Ectodermal cell (in vitro differentiated cells): ENCODE data around the gene HYDIN.
"Not testable (repeated sequence)": the region's sequence is repeated elsewhere in the genome, so short reads cannot be mapped to it uniquely, and the experiment has no call there.

Experiments
- H3K27ac ChIP-seq: 2 replicates; pipeline ENCODE4 v1.7.0; 2013; ENCODE audit warnings: mild to moderate bottlenecking, low read depth, low read length; ENCODE audit not compliant: insufficient read depth, poor library complexity, severe bottlenecking
- H3K27me3 ChIP-seq: 2 replicates; pipeline ENCODE4 v1.7.0; 2013; ENCODE audit warnings: mild to moderate bottlenecking, low read length; ENCODE audit not compliant: insufficient read depth, control insufficient read depth, poor library complexity, severe bottlenecking
- H3K36me3 ChIP-seq: one replicate; pipeline ENCODE4 v1.7.0; 2013; ENCODE audit warnings: low read length; ENCODE audit not compliant: control insufficient read depth, insufficient read depth
- H3K4me1 ChIP-seq: one replicate; pipeline ENCODE4 v1.7.0; 2013; ENCODE audit warnings: low read length; ENCODE audit not compliant: control insufficient read depth, insufficient read depth
- H3K4me3 ChIP-seq: 2 replicates; pipeline ENCODE4 v1.7.0; 2013; ENCODE audit warnings: low read depth, low read length, control low read depth; ENCODE audit not compliant: insufficient read depth
- H3K9me3 ChIP-seq: 2 replicates; pipeline ENCODE4 v1.7.0; 2013; ENCODE audit warnings: mild to moderate bottlenecking, low read length, moderate library complexity; ENCODE audit not compliant: control insufficient read depth
- WGBS, 2 experiments: methylation state at CpG; one replicate each; pipeline ENCODE4 v1.1.7; 2013; ENCODE audit warnings: missing lambda C conversion rate in 2 of 2; 5-methylcytosine and 5-hydroxymethylcytosine counted together

HYDIN gene

DNA sequence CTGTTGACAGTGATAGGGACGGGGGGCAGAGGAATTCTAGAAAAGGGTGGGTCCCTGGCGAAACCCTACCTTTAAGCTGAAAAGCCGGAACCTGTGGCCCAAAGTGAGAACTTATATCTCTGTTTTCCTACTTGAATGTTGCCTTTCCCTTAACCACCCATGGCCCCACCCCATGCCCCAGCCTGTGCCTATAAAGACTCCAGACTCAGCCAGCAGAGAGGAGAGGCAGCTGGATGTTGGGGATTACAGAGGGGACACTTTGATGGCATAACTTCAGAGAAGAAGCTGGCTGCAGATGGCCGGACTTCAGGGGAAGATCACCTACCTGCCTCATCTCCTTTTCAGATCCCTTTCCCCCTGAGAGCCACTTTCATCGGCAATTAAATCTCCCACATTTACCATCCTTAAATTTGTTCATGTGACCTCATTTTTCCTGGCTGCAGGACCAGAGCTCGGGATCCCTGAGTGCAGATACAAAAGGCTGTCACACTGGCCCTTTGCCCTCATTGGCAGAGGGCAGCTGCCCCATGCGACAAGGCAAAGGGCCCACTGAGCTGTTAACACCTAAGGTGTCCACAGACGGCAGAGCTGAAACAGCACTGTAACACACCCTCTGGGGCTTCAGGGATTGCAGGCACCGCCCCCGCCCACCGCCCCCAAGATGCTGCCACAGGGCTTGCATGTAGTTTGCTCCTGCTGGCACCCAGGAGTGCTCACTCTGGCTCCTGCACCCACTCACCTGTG lies 191.0 kb downstream of the HYDIN start:
- not testable (repeated sequence) for H3K27ac ChIP-seq, H3K36me3 ChIP-seq, H3K4me3 ChIP-seq, H3K9me3 ChIP-seq, H3K4me1 ChIP-seq, H3K27me3 ChIP-seq
- 96 to 98% methylated on average over 8 of the region's 11 CpGs for WGBS, 2 experiments

DNA sequence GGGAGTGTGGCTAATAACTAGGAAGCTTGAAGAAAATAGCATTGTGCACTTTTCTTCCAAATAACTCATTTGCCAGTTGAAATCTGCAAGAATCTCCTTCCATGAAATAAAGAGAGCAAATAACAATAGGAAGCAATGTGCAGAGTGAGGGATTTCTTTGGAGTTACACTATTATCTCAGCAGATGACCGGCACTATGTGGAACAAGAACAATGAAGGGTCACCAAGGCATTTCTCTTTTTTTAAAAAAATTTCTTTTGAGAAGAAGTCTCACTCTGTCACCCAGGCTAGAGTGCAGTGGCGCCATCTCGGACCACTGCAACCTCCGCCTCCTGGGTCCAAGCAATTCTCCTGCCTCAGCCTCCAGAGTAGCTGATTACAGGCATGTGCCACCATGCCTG lies 192.1 kb downstream of the HYDIN start:
- not testable (repeated sequence) for H3K9me3 ChIP-seq, H3K4me3 ChIP-seq, H3K4me1 ChIP-seq, H3K36me3 ChIP-seq, H3K27me3 ChIP-seq, H3K27ac ChIP-seq
- 88 to 100% methylated on average over 1 of the region's 4 CpGs for WGBS, 2 experiments

DNA sequence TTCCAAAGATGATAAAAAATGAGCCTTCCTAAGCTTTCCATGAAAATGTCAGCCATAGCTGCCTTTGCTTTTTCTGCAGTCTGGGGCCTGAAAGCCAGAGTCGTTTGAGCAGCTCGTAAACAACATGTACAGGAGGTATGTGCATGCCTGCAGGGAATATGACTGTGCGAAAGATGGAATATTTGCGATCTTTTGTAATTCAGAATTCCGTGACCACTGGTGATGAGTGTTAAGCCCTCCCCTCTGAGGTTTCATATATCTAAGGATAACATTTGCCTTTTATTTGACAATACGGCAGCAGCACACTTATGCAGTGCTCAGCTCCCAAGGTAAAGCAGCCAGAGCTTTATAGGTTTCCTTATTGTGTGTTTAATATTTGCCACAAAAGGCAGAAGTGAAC lies 192.5 kb downstream of the HYDIN start:
- WGBS, 2 experiments: 81 to 88% methylated on average over 3 to 4 of the region's 6 CpGs
- H3K27ac ChIP-seq, H3K4me1 ChIP-seq, H3K4me3 ChIP-seq, H3K27me3 ChIP-seq, H3K36me3 ChIP-seq, H3K9me3 ChIP-seq: not testable (repeated sequence)

DNA sequence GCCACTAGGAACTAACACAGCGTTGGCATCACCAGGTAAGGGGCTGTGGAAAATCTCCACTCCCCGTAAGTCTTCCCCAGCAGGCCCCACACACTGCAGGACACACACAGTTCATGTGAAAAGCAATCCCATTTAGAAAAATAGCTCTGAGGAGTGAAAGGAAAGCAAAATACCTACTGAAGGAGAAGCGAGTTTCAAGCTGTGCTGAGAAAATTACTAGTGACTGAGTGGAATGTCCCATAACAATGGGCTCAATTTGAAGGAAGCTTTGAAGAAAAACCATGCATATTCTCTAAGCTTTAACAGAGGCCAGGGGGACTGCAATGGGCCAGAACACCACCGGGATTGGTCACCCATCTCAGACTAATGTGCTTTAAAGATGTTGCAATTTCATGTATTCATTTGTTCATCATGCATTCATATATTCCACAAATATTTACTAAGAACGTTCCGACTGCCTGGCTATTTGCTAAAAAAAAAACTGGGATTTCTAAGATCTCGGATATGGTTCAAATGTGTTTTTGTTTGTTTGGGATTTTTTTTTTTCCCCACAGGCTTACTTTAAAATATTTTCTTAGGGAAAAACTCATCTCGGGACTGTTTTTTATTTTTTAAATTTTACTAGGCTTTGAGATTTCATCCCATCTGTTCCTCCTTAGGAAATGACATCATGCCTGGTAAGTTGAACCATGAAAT lies 202.3 kb downstream of the HYDIN start:
- not testable (repeated sequence) for H3K4me3 ChIP-seq, H3K4me1 ChIP-seq, H3K27me3 ChIP-seq, H3K9me3 ChIP-seq, H3K36me3 ChIP-seq, H3K27ac ChIP-seq
- 0 to 8% methylated on average over 2 of the region's 8 CpGs for WGBS, 2 experiments

DNA sequence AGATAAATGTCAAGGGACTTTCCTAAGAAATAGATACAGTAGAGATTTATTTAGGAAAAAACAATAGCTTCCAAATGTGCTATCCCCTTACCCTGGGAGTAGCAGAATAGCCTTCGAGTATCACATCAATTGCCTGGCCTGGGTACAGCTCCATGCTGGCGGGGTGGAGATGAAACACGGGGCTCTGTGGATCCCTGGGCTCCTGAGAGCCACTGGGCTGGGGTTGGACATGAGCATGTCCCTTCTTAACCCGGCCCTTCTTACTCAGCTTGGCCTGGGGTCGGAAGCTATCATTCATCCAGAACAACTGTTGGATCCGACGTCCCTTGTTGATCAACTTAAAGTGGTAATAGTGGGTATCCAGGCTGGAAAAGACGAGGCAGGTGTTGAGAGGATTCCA lies 203.0 kb downstream of the HYDIN start:
- H3K9me3 ChIP-seq, H3K4me3 ChIP-seq, H3K27ac ChIP-seq, H3K4me1 ChIP-seq, H3K27me3 ChIP-seq, H3K36me3 ChIP-seq: not testable (repeated sequence)
- no CpG with 5 or more reads among the region's 8 CpGs for WGBS, 2 experiments

DNA sequence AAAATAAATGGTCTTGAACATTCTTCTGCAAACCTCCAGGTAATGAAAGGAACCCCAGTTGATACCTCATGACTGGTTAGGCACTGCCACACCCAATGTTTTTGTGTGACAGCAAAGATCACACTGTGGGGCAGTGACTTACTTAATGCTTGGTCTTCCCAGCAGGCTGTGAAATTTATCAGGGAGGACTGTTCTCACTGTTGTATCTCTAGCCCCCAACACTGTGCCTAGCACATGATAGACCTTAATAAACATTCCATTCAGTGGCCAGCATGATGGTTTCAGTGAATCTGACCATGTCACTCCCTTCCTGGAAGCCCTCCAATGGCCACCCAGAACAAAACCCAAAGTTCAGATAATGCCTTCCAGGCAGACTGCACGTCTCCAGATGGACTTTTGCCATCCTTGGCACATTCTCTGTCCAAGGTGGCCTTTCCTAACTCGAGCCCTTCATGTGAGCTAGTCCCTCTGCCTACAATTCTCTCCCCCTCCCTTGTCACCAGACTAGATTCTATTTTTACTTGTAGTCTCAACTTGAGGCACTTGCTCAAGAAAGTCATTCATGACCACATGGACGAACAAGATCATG lies 206.6 kb downstream of the HYDIN start:
- WGBS, 2 experiments: 57 to 100% methylated on average over 1 of the region's 3 CpGs
- H3K4me3 ChIP-seq, H3K27ac ChIP-seq, H3K36me3 ChIP-seq, H3K27me3 ChIP-seq, H3K9me3 ChIP-seq, H3K4me1 ChIP-seq: not testable (repeated sequence)

DNA sequence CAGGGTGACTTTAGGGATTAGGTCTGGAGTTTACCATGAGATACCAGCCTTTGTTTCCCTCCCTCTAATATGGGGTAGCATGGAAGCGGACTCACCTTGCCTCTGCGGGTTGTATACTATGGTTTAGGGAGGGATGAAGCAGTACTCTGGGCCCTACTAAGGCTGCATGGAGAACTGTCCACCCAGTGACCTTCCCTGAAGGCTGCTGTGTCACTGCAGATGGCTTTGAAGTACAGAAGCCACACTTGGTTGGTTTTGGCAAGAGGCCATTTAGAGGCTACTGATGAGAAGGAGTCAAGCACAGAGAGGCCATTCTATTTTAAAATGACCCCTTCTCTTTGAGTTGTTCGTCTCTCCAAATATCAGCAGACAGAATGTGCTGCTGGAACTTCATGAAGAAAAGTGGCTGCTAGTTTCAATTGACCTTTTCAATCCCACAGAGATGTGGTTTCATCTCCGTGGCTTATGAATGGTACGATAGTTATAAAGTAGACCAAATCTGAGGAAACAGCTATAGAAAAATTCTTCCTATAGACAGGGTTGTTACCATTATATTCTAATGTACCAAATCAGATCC lies 208.5 kb downstream of the HYDIN start:
- H3K4me1 ChIP-seq, H3K27me3 ChIP-seq, H3K27ac ChIP-seq, H3K36me3 ChIP-seq, H3K4me3 ChIP-seq, H3K9me3 ChIP-seq: not testable (repeated sequence)
- WGBS, 2 experiments: 86% methylated on average over 3 of the region's 5 CpGs; no CpG with 5 or more reads in 1 of the 2 experiments

DNA sequence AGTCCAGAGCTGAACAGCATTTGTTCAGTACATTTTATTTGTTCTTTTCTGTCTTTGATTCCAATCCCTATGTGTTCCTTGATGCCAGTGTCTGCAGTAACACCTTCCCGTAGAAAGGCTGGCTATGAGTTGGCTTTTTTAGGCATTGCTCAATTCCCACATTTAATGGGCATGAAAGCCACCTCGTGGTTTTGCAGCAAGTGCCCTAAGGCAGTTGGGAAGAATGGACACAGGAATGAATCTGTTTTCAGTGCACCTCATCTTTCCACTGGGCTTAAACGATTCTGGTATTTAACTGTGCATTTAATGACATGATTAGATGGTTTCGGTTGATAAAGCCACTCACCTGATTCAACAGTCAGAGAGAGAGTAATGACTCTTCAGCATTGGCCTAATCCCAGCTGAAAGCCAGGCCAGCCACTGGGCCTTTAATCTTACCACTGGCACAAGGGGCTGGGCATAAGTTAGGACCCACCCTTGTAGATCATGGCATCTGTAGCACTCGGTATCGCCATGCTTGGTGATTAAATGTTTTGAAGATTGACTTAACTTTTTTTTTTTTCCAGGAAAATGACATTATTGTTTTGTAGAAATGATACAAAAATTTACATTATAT lies 211.3 kb downstream of the HYDIN start:
- H3K9me3 ChIP-seq, H3K36me3 ChIP-seq, H3K4me3 ChIP-seq, H3K27me3 ChIP-seq, H3K27ac ChIP-seq, H3K4me1 ChIP-seq: not testable (repeated sequence)
- WGBS, 2 experiments: 91 to 94% methylated on average over 1 to 3 of the region's 6 CpGs

DNA sequence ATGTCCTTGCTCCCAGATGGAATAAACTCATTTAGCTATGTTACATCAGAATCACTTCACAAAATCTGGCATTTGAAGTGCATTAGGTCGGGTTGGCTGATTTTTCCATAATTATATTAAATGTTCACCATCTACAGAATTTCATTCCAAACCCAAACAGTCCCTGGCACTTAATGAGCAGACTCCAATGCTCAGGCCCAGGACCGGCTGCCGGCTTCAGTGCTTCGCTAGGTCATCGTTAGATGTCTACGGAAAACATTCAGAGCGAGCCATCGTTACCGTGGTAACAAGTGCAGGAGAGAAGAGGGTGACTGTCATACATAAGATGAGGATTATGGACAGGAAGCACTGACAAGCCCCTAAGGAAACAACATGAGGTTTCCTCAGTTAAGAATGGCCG lies 215.1 kb downstream of the HYDIN start:
- WGBS, 2 experiments: no CpG with 5 or more reads among the region's 10 CpGs

More for the DNA sequence above, 215.1 kb downstream of the HYDIN start:
- H3K27me3 ChIP-seq, H3K9me3 ChIP-seq, H3K4me3 ChIP-seq, H3K4me1 ChIP-seq, H3K36me3 ChIP-seq, H3K27ac ChIP-seq: not testable (repeated sequence)
